ENCODE data around the gene PPP1R13B. TPM values are rescaled to one million over a fixed set of nuclear protein-coding genes. Genes with fewer than 3 reads are reported as not detected.
A peak's percentile ranks its signal among the peaks of the same experiment; 100 is the strongest.
"Not testable (repeated sequence)": the region's sequence is repeated elsewhere in the genome, so short reads cannot be mapped to it uniquely, and the experiment has no call there.

The PPP1R13B gene
- total RNA-seq, 2 donors from 2014 or later, result 18.2 to 22.6 TPM

DNA sequence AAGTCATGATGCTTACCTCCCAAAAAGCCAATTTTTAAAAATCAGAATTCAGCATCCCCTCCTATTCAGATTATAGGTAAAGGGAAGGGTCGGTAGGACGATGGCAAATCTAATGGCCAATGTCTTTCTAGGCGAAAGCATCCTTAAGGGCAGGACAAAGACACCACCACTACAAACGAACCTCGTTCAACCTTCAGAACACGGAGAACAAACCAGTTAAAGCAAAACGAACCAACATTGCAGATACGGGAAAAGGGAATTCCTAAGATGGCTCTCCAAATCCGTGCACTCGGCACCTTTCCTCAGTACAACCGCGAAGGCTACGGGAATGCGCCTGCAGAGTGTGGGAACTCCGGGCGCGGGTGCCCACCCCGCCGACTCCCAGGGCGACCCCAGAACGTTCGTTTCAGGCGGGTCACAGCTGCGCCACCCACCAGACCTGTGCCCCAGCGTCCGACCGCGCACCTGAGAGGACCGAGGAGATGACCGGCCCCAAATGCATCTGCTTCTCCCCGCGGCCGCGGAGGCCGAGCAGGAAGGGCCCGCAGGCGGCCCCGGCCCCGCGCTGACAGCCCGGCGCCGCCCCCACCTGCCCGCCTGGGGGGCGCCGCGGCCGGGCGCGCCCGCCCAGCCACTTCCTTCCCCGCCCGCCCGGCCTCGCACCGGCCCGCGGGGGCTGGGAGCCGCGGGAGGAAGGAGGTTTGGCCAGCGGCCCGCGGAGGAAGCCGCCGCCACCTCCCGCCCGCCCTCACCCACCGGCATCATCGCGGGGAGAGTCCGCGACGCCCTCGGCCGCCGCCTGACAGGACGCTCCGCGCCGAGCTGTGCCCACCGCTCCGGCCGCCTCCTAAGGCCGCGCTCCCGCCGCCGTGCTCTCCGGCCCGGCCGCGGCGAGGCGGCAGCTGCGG is 578 bp downstream of the PPP1R13B start:
- Mint-ChIP-seq H3K4me3 (peak overlapping the region; percentile 91), H3K27ac (peak overlapping the region; percentile 39), H3K4me1 (peaks cover 14% of the 10 kb centered on the region), H3K36me3 (ENCODE audit: low read depth) (no peaks in the 10 kb centered on the region), H3K27me3 (no peaks in the 10 kb centered on the region)
- H3K9me3 ChIP-seq (ENCODE audit: control insufficient read depth, low read length, poor library complexity, severe bottlenecking), result no peaks in the 10 kb centered on the region
- ATAC-seq (peak; percentile 15), DNase-seq (peak in 2 of 3 donors; percentile 29 to 33)

DNA sequence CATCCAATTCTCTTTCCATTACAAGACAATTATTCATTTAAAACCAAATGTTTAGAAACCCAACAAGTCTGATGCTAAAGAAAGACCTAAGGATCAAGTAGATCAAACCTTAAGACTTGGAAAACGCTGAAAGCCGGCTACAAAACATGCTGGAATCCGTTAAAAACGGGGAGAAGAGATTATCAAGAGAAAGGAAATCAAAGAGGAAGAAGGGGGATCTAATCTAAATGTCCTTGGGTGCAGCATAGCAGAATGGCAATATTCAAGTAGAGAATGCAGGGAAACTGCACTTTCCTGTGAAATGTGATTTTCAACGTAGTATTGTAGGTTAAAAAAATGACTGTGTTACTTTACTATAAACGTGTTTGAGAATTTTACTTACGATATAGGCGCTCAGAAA is 1.3 kb downstream of the PPP1R13B start:
- H3K27ac Mint-ChIP-seq, result peak overlapping the region; percentile 39
- H3K9me3 ChIP-seq (ENCODE audit: control insufficient read depth, low read length, poor library complexity, severe bottlenecking), result no peaks in the 10 kb centered on the region
- H3K36me3 Mint-ChIP-seq (ENCODE audit: low read depth), result no peaks in the 10 kb centered on the region
- peak overlapping the region; percentile 91 for H3K4me3 Mint-ChIP-seq
- H3K27me3 Mint-ChIP-seq, result no peaks in the 10 kb centered on the region
- no peak for DNase-seq
- no peak for ATAC-seq
- H3K4me1 Mint-ChIP-seq, result peaks cover 16% of the 10 kb centered on the region

GRCh38 chr14:103845327-103845726 is 2.0 kb downstream of the PPP1R13B start:
- ATAC-seq (no peak), DNase-seq (no peak)
- no peak overlapping the region for H3K4me3 Mint-ChIP-seq
- H3K9me3 ChIP-seq (ENCODE audit: control insufficient read depth, low read length, poor library complexity, severe bottlenecking), result no peaks in the 10 kb centered on the region
- no peaks in the 10 kb centered on the region for H3K27me3 Mint-ChIP-seq
- peaks cover 16% of the 10 kb centered on the region for H3K4me1 Mint-ChIP-seq
- no peaks in the 10 kb centered on the region for H3K36me3 Mint-ChIP-seq (ENCODE audit: low read depth)
- H3K27ac Mint-ChIP-seq, result no peak overlapping the region

DNA sequence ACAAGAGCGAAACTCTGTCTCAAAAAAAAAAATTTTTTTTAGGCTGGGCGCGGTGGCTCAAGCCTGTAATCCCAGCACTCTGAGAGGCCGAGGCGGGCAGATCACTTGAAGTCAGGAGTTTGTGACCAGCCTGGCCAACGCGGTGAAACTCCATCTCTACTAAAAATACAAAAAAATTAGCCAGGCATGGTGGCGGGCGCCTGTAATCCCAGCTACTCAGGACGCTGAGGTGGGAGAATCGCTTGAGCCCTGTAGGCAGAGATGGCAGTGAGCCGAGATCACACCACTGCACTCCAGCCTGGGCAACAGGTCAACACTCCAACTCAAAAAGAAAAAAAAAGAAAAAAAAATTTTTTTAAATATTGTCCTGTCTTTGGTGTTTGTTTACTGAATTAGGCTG is 6.1 kb downstream of the PPP1R13B start:
- ATAC-seq, result not testable (repeated sequence)
- peaks cover 10% of the 10 kb centered on the region for H3K36me3 Mint-ChIP-seq (ENCODE audit: low read depth)

DNA sequence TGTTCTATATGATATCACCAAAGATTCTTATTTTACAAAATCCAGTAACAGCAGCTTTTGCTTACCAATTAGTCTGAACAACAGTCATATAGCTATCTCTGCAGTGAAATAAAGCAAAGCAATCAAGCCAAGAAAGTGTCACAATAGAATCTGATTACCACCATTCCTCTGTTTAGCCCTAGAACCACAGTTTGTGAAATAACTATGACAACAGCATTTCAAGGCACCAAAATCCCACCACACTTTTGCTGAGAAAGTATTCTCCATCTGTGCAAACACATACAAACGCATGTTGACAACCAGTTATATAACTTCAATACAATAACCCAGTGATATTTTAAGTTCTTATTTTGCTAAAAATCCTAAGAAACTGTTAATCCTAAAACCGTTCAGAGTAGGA is 7.4 kb downstream of the PPP1R13B start:
- no peak for ATAC-seq
- peaks cover 10% of the 10 kb centered on the region for H3K36me3 Mint-ChIP-seq (ENCODE audit: low read depth)
- H3K27me3 Mint-ChIP-seq, result no peaks in the 10 kb centered on the region
- DNase-seq, result no peak
- H3K4me3 Mint-ChIP-seq, result no peak overlapping the region
- no peaks in the 10 kb centered on the region for H3K9me3 ChIP-seq (ENCODE audit: control insufficient read depth, low read length, poor library complexity, severe bottlenecking)
- peak overlapping the region; percentile 71 for H3K27ac Mint-ChIP-seq
- peaks cover 15% of the 10 kb centered on the region for H3K4me1 Mint-ChIP-seq

More for the DNA sequence above, 6.1 kb downstream of the PPP1R13B start:
- peaks cover 20% of the 10 kb centered on the region for H3K4me1 Mint-ChIP-seq
- H3K27ac Mint-ChIP-seq; H3K4me3 Mint-ChIP-seq; DNase-seq; H3K9me3 ChIP-seq (ENCODE audit: control insufficient read depth, low read length, poor library complexity, severe bottlenecking); H3K27me3 Mint-ChIP-seq: not testable (repeated sequence)

- H3K27ac Mint-ChIP-seq, result peak overlapping the region; percentile 71
- H3K9me3 ChIP-seq (ENCODE audit: control insufficient read depth, low read length, poor library complexity, severe bottlenecking), result no peaks in the 10 kb centered on the region
- H3K4me1 Mint-ChIP-seq, result peaks cover 15% of the 10 kb centered on the region
- no peak for ATAC-seq
- no peak overlapping the region for H3K4me3 Mint-ChIP-seq
- peaks cover 10% of the 10 kb centered on the region for H3K36me3 Mint-ChIP-seq (ENCODE audit: low read depth)
- no peaks in the 10 kb centered on the region for H3K27me3 Mint-ChIP-seq
- no peak for DNase-seq
Measured at GRCh38 chr14:103839579-103839978, 7.8 kb downstream of the PPP1R13B start.

DNA sequence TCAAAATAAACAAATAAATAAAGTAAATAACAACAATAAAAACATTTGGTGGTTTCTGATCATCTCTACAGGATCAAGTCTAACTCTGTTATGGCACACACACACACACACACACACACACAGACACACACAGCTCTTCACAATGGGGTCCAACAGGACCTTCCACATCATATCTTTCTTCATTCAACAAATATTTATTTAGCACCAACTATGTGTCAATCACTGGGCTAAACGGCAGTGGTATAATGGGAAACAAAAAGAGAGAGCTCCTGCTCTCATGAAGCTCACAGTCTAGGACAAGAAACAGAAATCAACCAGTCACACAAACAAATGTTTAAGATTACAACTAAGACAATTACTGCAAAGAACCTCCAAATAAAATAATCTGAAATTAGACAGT is 9.3 kb downstream of the PPP1R13B start:
- no peak overlapping the region for H3K4me3 Mint-ChIP-seq
- ATAC-seq, result no peak
- H3K9me3 ChIP-seq (ENCODE audit: control insufficient read depth, low read length, poor library complexity, severe bottlenecking), result no peaks in the 10 kb centered on the region
- peaks cover 19% of the 10 kb centered on the region for H3K4me1 Mint-ChIP-seq
- H3K36me3 Mint-ChIP-seq (ENCODE audit: low read depth), result peaks cover 10% of the 10 kb centered on the region
- peak overlapping the region; percentile 74 for H3K27ac Mint-ChIP-seq
- no peaks in the 10 kb centered on the region for H3K27me3 Mint-ChIP-seq
- DNase-seq, result no peak

DNA sequence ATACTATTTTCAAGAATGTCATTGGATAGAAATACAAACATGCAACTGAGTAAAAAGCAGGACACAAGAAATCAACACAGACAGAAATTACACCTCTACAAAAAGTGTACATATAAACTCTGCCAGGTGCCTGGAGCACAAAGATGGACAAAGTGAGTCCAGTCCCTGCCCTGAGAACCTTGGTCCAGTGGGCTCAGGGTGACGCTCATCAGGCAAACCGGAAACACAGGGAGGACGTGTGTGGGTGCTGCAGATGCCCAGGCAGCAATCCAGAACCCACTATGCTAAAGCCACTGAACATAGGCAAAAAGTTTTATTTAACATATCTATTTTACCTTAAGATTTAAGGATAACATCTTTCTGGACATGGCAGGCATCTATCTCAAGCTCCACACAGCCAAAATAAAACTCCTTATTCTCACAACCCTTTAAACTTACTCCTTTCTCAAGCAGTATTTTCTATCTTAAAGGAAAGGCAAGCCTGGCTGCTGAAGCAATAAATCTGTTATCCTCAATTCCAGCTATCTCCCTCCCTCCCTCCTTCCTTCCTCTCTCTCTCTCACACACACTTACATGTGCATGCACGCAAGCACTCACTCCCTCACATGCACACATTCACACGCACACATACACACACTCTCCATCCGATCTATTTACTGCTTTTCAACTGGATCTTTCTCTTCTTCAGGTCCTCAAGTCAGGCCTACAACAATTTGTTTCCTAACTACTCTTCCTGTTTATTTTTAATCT is 10.2 kb downstream of the PPP1R13B start:
- no peak overlapping the region for H3K4me3 Mint-ChIP-seq
- DNase-seq, result no peak
- no peaks in the 10 kb centered on the region for H3K27me3 Mint-ChIP-seq
- H3K27ac Mint-ChIP-seq, result peak overlapping the region; percentile 74
- H3K4me1 Mint-ChIP-seq, result peaks cover 22% of the 10 kb centered on the region
- peaks cover 10% of the 10 kb centered on the region for H3K36me3 Mint-ChIP-seq (ENCODE audit: low read depth)
- no peak for ATAC-seq
- H3K9me3 ChIP-seq (ENCODE audit: control insufficient read depth, low read length, poor library complexity, severe bottlenecking), result no peaks in the 10 kb centered on the region

DNA sequence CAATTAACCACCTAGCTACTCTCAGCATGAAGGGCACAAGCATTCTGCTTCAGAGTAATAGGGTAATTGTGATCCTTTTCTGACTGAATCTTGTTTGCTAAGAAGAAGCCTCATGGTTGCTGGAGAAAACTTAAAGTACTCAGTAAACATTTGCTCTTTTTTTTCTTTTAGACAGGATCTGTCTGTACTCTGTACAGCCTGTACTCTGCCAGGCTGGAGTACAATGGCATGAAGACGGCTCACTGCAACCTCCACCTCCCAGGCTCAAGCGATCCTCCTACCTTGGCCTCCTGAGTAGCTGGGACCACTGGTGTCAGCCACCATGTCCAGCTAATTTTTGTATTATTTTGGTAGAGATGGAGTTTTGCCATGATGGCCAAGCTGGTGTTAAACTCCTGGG is 12.4 kb downstream of the PPP1R13B start:
- no peak overlapping the region for H3K27ac Mint-ChIP-seq
- H3K27me3 Mint-ChIP-seq, result no peaks in the 10 kb centered on the region
- H3K9me3 ChIP-seq (ENCODE audit: control insufficient read depth, low read length, poor library complexity, severe bottlenecking), result no peaks in the 10 kb centered on the region
- ATAC-seq, result no peak
- peaks cover 10% of the 10 kb centered on the region for H3K36me3 Mint-ChIP-seq (ENCODE audit: low read depth)
- H3K4me1 Mint-ChIP-seq, result peaks cover 21% of the 10 kb centered on the region
- DNase-seq, result no peak
- H3K4me3 Mint-ChIP-seq, result no peak overlapping the region

DNA sequence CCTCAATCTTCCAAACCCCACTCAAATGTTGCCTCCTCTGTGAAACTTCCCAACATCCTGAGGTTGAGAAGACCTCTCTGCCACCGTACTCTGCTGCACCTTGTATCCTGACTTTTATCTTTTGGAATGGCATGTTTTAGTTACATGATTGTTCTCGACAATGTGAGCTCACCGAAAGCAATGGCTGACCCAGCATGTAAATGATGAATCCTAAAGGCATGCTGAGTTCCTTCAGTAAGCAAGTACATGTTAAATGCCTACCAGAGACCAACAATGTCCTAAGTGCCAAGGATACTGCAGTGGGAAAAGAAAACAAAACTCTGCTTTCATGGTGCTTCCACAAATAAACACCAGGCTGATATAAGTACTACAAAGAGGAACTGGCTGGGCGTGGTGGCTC is 13.7 kb downstream of the PPP1R13B start:
- peaks cover 7% of the 10 kb centered on the region for H3K36me3 Mint-ChIP-seq (ENCODE audit: low read depth)
- H3K9me3 ChIP-seq (ENCODE audit: control insufficient read depth, low read length, poor library complexity, severe bottlenecking), result no peaks in the 10 kb centered on the region
- no peak for ATAC-seq
- H3K27ac Mint-ChIP-seq, result no peak overlapping the region
- DNase-seq, result no peak
- H3K4me1 Mint-ChIP-seq, result peaks cover 17% of the 10 kb centered on the region
- no peaks in the 10 kb centered on the region for H3K27me3 Mint-ChIP-seq
- no peak overlapping the region for H3K4me3 Mint-ChIP-seq

DNA sequence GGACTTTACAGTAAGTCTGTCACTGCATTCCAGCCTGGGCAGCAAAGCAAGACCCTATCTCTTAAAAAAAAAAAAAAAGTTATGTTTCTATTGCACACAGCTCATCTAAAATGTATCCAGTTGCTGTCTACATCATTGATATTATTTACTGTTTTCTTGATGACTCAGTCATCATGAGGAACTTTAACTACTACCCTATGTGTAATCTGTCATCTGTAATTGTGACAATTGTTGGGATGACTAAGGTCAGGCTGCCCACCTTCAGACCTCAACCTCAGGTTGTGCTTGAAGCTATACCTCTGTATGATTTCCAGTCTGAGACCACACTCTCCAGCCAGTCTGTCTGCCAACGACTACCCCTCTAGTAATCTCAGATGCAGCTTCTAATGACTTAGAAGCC is 15.3 kb downstream of the PPP1R13B start:
- ATAC-seq (no peak), DNase-seq (no peak)
- Mint-ChIP-seq H3K4me3 (no peak overlapping the region), H3K27ac (no peak overlapping the region), H3K4me1 (peaks cover 11% of the 10 kb centered on the region), H3K36me3 (ENCODE audit: low read depth) (no peaks in the 10 kb centered on the region), H3K27me3 (no peaks in the 10 kb centered on the region)
- H3K9me3 ChIP-seq (ENCODE audit: control insufficient read depth, low read length, poor library complexity, severe bottlenecking), result no peaks in the 10 kb centered on the region

- Mint-ChIP-seq H3K36me3 (ENCODE audit: low read depth) (no peaks in the 10 kb centered on the region), H3K27me3 (no peaks in the 10 kb centered on the region), H3K4me1 (peaks cover 11% of the 10 kb centered on the region), H3K27ac (no peak overlapping the region), H3K4me3 (no peak overlapping the region)
- no peaks in the 10 kb centered on the region for H3K9me3 ChIP-seq (ENCODE audit: control insufficient read depth, low read length, poor library complexity, severe bottlenecking)
- ATAC-seq (no peak), DNase-seq (no peak)
Measured at GRCh38 chr14:103830511-103831270, 16.7 kb downstream of the PPP1R13B start.
